ENCODE measurements around the gene TOLLIP.

- TF ChIP-seq EP300 (IDR thresholded peaks at IDR 0.05; ENCODE audit: borderline replicate concordance in 1 of 2, low read depth in 2 of 2, low read length in 2 of 2) (no peak), POU5F1 (IDR thresholded peaks at IDR 0.05; ENCODE audit: low read depth, low read length) (no peak), BRCA1 (IDR thresholded peaks at IDR 0.05; ENCODE audit: low read depth, low read length) (no peak), CTCF (IDR thresholded peaks at IDR 0.05; ENCODE audit: control extremely low read depth in 1 of 3, insufficient read depth in 1 of 3, low read depth in 1 of 3, low read length in 3 of 3) (no peak), KDM1A (IDR thresholded peaks at IDR 0.05; ENCODE audit: borderline replicate concordance, low read length) (no peak), ZNF274 (IDR thresholded peaks at IDR 0.05; ENCODE audit: borderline replicate concordance, extremely low read depth, low read length) (no peak), KDM5A (IDR thresholded peaks at IDR 0.05; ENCODE audit: low read length) (no peak), YY1 (IDR thresholded peaks at IDR 0.05; ENCODE audit: low read depth, low read length) (no peak), POLR2AphosphoS5 (IDR thresholded peaks at IDR 0.05; ENCODE audit: low read depth, low read length) (no peak), RFX5 (IDR thresholded peaks at IDR 0.05; ENCODE audit: borderline replicate concordance, low read depth, low read length) (no peak), HDAC6 (IDR thresholded peaks at IDR 0.05; ENCODE audit: low read depth, low read length) (no peak), NRF1 (IDR thresholded peaks at IDR 0.05; ENCODE audit: low read depth, low read length) (no peak), SIN3A (conservative IDR thresholded peaks at IDR 0.05 in 1 of 2, IDR thresholded peaks at IDR 0.05 in 1 of 2; ENCODE audit: low read depth in 1 of 2, low read length in 2 of 2) (no peak)
- TF ChIP-seq, protein P1, sequence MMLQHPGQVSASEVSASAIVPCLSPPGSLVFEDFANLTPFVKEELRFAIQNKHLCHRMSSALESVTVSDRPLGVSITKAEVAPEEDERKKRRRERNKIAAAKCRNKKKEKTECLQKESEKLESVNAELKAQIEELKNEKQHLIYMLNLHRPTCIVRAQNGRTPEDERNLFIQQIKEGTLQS (IDR thresholded peaks at IDR 0.05; ENCODE audit: insufficient read depth, low read depth, low read length) = no peak
Measured at GRCh38 chr11:1240771-1241170, 68.7 kb downstream of the TOLLIP start.
